HepG2 (cell line): ENCODE results near the gene CTDSP1. TPM values are rescaled to one million over a fixed set of nuclear protein-coding genes. Genes with fewer than 3 reads are reported as not detected.
A peak's percentile ranks its signal among the peaks of the same experiment; 100 is the strongest.

Experiments
- ADNP ChIP-seq: sonication (generic); formaldehyde crosslinking; IDR thresholded peaks from 2 replicates; pipeline ENCODE4 v1.4.0; 2020; ENCODE audit warnings: missing genetic modification reagents
- ATRX ChIP-seq: sonication (generic); formaldehyde crosslinking; IDR thresholded peaks from 2 replicates; pipeline ENCODE4 v1.4.0; 2020; ENCODE audit warnings: missing genetic modification reagents, borderline replicate concordance
- FOXA1 ChIP-seq, 2 experiments: fragments of 450-650 bp in 1 of 2; sonication (generic) in 1 of 2; formaldehyde crosslinking in 1 of 2; IDR thresholded peaks; 2 replicates each; pipeline versions ENCODE4 v1.4.0 to v1.6.1; 2016 to 2020; ENCODE audit warnings: missing genetic modification reagents in 1 of 2
- HNF4A ChIP-seq: sonication (generic); formaldehyde crosslinking; IDR thresholded peaks from 2 replicates; pipeline ENCODE4 v1.4.0; 2020; ENCODE audit warnings: missing genetic modification reagents
- KLF16 ChIP-seq, 2 experiments: sonication (generic) in 1 of 2; formaldehyde crosslinking in 1 of 2; IDR thresholded peaks; 2 replicates each; pipeline versions ENCODE4 v1.6.1 to v1.8.0; 2016 to 2023; ENCODE audit warnings: missing genetic modification reagents in 2 of 2, missing compliant biosample characterization in 1 of 2
- MIXL1 ChIP-seq: IDR thresholded peaks from 2 replicates; pipeline ENCODE4 v1.6.1; 2016
- MXI1 ChIP-seq: IDR thresholded peaks from 3 replicates; pipeline ENCODE4 v1.6.1; 2012; ENCODE audit warnings: low read depth, low read length, inconsistent platforms, borderline replicate concordance
- NR2C2 ChIP-seq: sonication (generic); formaldehyde crosslinking; IDR thresholded peaks from 2 replicates; pipeline ENCODE4 v1.4.0; 2020; ENCODE audit warnings: missing genetic modification reagents, mild to moderate bottlenecking, moderate library complexity, borderline replicate concordance
- NR2F1 ChIP-seq, 2 experiments: fragments of 450-650 bp in 1 of 2; formaldehyde crosslinking in 1 of 2; IDR thresholded peaks; 2 replicates each; pipeline versions ENCODE4 v1.5.0 to v1.6.1; 2016 to 2020; ENCODE audit warnings: mild to moderate bottlenecking in 1 of 2, missing compliant biosample characterization in 1 of 2, missing genetic modification reagents in 1 of 2, moderate library complexity in 1 of 2
- RORA ChIP-seq: sonication (generic); formaldehyde crosslinking; IDR thresholded peaks from 2 replicates; pipeline ENCODE4 v1.5.0; 2020; ENCODE audit warnings: mild to moderate bottlenecking, missing genetic modification reagents, moderate library complexity
- TBX3 ChIP-seq: fragments of 450-650 bp; IDR thresholded peaks from 2 replicates; pipeline ENCODE4 v1.6.1; 2017; ENCODE audit warnings: antibody characterized with exemption, mild to moderate bottlenecking, inconsistent platforms, borderline replicate concordance
- ZBTB14 ChIP-seq: sonication (generic); formaldehyde crosslinking; IDR thresholded peaks from 2 replicates; pipeline ENCODE4 v1.4.0; 2020; ENCODE audit warnings: missing genetic modification reagents
- ZBTB7A ChIP-seq: sonication (generic); formaldehyde crosslinking; IDR thresholded peaks from 2 replicates; pipeline ENCODE4 v1.8.0; 2022; ENCODE audit warnings: mild to moderate bottlenecking, missing genetic modification reagents
- ZNF292 ChIP-seq: sonication (generic); formaldehyde crosslinking; IDR thresholded peaks from 2 replicates; pipeline ENCODE4 v1.8.1; 2022; ENCODE audit warnings: mild to moderate bottlenecking, low read depth, missing genetic modification reagents, borderline replicate concordance
- ZNF333 ChIP-seq: sonication (generic); formaldehyde crosslinking; IDR thresholded peaks from 2 replicates; pipeline ENCODE4 v1.4.0; 2020; ENCODE audit warnings: mild to moderate bottlenecking, missing genetic modification reagents, borderline replicate concordance
- ZNF564 ChIP-seq: sonication (generic); formaldehyde crosslinking; IDR thresholded peaks from 2 replicates; pipeline ENCODE4 v1.8.1; 2023; ENCODE audit warnings: mild to moderate bottlenecking, missing genetic modification reagents
- ZNF724P ChIP-seq: sonication (generic); formaldehyde crosslinking; IDR thresholded peaks from 2 replicates; pipeline ENCODE4 v1.8.0; 2022; ENCODE audit warnings: missing genetic modification reagents, borderline replicate concordance
- ZNF775 ChIP-seq: sonication (generic); formaldehyde crosslinking; IDR thresholded peaks from 2 replicates; pipeline ENCODE4 v1.4.0; 2020; ENCODE audit warnings: missing genetic modification reagents, mild to moderate bottlenecking, moderate library complexity, borderline replicate concordance
- polyA plus RNA-seq, 8 experiments: library from polyadenylated mRNA; depleted of rRNA in 3 of 8; stranded (reverse) in 7 of 8; unstranded in 1 of 8; fragments of >200 nt; fragmentation: Illumina TruSeq in 4 of 8; extraction: Trizol in 4 of 8; gene quantifications; 2 replicates each; pipeline versions ENCODE4 v1.2.1 to v1.2.3, GENCODE V29; 2011 to 2016; ENCODE audit warnings: low read depth in 4 of 8, missing spikeins in 1 of 8, mixed read lengths in 1 of 8; ENCODE audit not compliant: insufficient read depth in 1 of 8
- total RNA-seq, 5 experiments: library from RNA; depleted of rRNA; stranded (reverse); fragments of >200 nt; fragmentation: Illumina TruSeq; extraction: Trizol; gene quantifications; 2 replicates each; pipeline ENCODE4 v1.2.3, GENCODE V29; 2016; ENCODE audit warnings: low read depth in 1 of 5
- TF ChIP-seq, protein P1 (sequence below): sonication (generic); formaldehyde crosslinking; IDR thresholded peaks from 2 replicates; pipeline ENCODE4 v1.5.0; 2020; ENCODE audit warnings: mild to moderate bottlenecking, missing genetic modification reagents
- TF ChIP-seq, protein P2 (sequence below): sonication (generic); formaldehyde crosslinking; conservative IDR thresholded peaks from 2 replicates; pipeline ENCODE4 v1.5.0; 2020; ENCODE audit warnings: missing genetic modification reagents
- TF ChIP-seq, protein P3 (sequence below): sonication (generic); formaldehyde crosslinking; IDR thresholded peaks from 2 replicates; pipeline ENCODE4 v1.9.0; 2021; ENCODE audit warnings: missing genetic modification reagents, borderline replicate concordance

Gene CTDSP1
- total and polyA plus RNA-seq, 2 of the 13 experiments (the other 11 are each of a cell fraction or from before 2014, with no cell fraction given), result 91.0 to 268 TPM

GRCh38 chr2:218400167-218400929, 680 bp downstream of the CTDSP1 start (continued):
- TF ChIP-seq MXI1 (no peak), MIXL1 (peak; percentile 11; the same call in 1 of the 2 replicates), NR2C2 (CRISPR knock-in tag) (no peak), ZNF724P (CRISPR knock-in tag) (no peak), TBX3 (no peak), ZNF775 (CRISPR knock-in tag) (no peak), ZBTB14 (CRISPR knock-in tag) (no peak), FOXA1 (IDR thresholded peaks at IDR 0.05) (no peak), FOXA1 (CRISPR knock-in tag; IDR thresholded peaks at IDR 0.05) (no peak), ADNP (CRISPR knock-in tag) (no peak), HNF4A (no peak), ZNF292 (CRISPR knock-in tag) (peak; percentile 17; the same call in 1 of the 2 replicates), ATRX (CRISPR knock-in tag) (no peak), RORA (CRISPR knock-in tag) (no peak), ZNF333 (CRISPR knock-in tag) (peak; percentile 96), KLF16 (CRISPR knock-in tag; IDR thresholded peaks at IDR 0.05) (peak in 1 of 2 experiments; percentile 39; a peak in 2 of 4 replicates), ZBTB7A (CRISPR knock-in tag) (peak; percentile 89), ZNF564 (peak; percentile 87; the same call in 1 of the 2 replicates), NR2F1 (CRISPR knock-in tag; IDR thresholded peaks at IDR 0.05) (no peak)
- TF ChIP-seq, protein P1, sequence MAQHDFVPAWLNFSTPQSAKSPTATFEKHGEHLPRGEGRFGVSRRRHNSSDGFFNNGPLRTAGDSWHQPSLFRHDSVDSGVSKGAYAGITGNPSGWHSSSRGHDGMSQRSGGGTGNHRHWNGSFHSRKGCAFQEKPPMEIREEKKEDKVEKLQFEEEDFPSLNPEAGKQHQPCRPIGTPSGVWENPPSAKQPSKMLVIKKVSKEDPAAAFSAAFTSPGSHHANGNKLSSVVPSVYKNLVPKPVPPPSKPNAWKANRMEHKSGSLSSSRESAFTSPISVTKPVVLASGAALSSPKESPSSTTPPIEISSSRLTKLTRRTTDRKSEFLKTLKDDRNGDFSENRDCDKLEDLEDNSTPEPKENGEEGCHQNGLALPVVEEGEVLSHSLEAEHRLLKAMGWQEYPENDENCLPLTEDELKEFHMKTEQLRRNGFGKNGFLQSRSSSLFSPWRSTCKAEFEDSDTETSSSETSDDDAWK (CRISPR knock-in tag), result no peak
- TF ChIP-seq, protein P2, sequence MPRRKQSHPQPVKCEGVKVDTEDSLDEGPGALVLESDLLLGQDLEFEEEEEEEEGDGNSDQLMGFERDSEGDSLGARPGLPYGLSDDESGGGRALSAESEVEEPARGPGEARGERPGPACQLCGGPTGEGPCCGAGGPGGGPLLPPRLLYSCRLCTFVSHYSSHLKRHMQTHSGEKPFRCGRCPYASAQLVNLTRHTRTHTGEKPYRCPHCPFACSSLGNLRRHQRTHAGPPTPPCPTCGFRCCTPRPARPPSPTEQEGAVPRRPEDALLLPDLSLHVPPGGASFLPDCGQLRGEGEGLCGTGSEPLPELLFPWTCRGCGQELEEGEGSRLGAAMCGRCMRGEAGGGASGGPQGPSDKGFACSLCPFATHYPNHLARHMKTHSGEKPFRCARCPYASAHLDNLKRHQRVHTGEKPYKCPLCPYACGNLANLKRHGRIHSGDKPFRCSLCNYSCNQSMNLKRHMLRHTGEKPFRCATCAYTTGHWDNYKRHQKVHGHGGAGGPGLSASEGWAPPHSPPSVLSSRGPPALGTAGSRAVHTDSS, result no peak
- TF ChIP-seq, protein P3, sequence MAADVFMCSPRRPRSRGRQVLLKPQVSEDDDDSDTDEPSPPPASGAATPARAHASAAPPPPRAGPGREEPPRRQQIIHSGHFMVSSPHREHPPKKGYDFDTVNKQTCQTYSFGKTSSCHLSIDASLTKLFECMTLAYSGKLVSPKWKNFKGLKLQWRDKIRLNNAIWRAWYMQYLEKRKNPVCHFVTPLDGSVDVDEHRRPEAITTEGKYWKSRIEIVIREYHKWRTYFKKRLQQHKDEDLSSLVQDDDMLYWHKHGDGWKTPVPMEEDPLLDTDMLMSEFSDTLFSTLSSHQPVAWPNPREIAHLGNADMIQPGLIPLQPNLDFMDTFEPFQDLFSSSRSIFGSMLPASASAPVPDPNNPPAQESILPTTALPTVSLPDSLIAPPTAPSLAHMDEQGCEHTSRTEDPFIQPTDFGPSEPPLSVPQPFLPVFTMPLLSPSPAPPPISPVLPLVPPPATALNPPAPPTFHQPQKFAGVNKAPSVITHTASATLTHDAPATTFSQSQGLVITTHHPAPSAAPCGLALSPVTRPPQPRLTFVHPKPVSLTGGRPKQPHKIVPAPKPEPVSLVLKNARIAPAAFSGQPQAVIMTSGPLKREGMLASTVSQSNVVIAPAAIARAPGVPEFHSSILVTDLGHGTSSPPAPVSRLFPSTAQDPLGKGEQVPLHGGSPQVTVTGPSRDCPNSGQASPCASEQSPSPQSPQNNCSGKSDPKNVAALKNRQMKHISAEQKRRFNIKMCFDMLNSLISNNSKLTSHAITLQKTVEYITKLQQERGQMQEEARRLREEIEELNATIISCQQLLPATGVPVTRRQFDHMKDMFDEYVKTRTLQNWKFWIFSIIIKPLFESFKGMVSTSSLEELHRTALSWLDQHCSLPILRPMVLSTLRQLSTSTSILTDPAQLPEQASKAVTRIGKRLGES, result peak; percentile 62; the same call in 1 of the 2 replicates
